Gastrocnemius medialis (tissue), 4 donors: ENCODE results near the gene TYW1. TPM values are rescaled to one million over a fixed set of nuclear protein-coding genes. Genes with fewer than 3 reads are reported as not detected.
"Not testable (repeated sequence)": the region's sequence is repeated elsewhere in the genome, so short reads cannot be mapped to it uniquely, and the experiment has no call there.

ENCODE experiments used
- ATAC-seq, 2 donors: fragments of 150-250 bp; one replicate each; pipeline ENCODE4 v1.9.1; 2016
- DNase-seq, 2 donors: peaks; one replicate each; pipeline ENCODE4 v3.0.0-alpha.2; 2019
- H3K27ac ChIP-seq, 4 donors: fragments of 200-600 bp; sonication (generic); 1 replicate in 1 of 4; 2 replicates in 3 of 4; pipeline ENCODE4 v1.5.1; 2016 to 2018; ENCODE audit warnings: mild to moderate bottlenecking in 2 of 4, moderate library complexity in 1 of 4
- H3K27me3 ChIP-seq, 3 donors: fragments of 200-600 bp; sonication (generic) in 2 of 3; 1 replicate in 1 of 3; 2 replicates in 2 of 3; pipeline versions ENCODE4 v1.5.1 to v1.6.0; 2016 to 2019; ENCODE audit warnings: mild to moderate bottlenecking in 1 of 3, moderate library complexity in 1 of 3
- H3K36me3 ChIP-seq, 2 donors: fragments of 200-600 bp; sonication (generic) in 1 of 2; one replicate each; pipeline ENCODE4 v1.5.1; 2017 to 2018
- H3K4me1 ChIP-seq, 2 donors: fragments of 200-600 bp; sonication (generic) in 1 of 2; one replicate each; pipeline ENCODE4 v1.5.1; 2016 to 2017; ENCODE audit warnings: mild to moderate bottlenecking in 2 of 2
- H3K4me3 ChIP-seq, 4 donors: fragments of 200-600 bp; sonication (generic) in 3 of 4; 1 replicate in 1 of 4; 2 replicates in 3 of 4; pipeline ENCODE4 v1.5.1; 2016 to 2019; ENCODE audit warnings: mild to moderate bottlenecking in 2 of 4
- H3K9me3 ChIP-seq, 3 donors: fragments of 200-600 bp; sonication (generic) in 2 of 3; 1 replicate in 1 of 3; 2 replicates in 2 of 3; pipeline ENCODE4 v1.5.1; 2016 to 2019
- POLR2A ChIP-seq, 2 donors: fragments of 450-650 bp; IDR thresholded peaks; one replicate each; pipeline ENCODE4 v1.6.1; 2017; ENCODE audit warnings: antibody characterized with exemption in 2 of 2, mild to moderate bottlenecking in 2 of 2, moderate library complexity in 2 of 2
- in situ Hi-C, 4 donors: fragments of 200-750 bp; cut with MboI; loops; one replicate each; pipeline versions ENCODE4 v1.15.0 to v1.8.0; 2017; ENCODE audit warnings: low sequenced_read_pairs in 4 of 4
- intact Hi-C: fragments of 100-400 bp; cut with DNase I; formaldehyde crosslinking; loops from one replicate; pipeline ENCODE4 v1.15.1; 2023; ENCODE audit warnings: low total_unique reads
- total RNA-seq, 4 donors: library from RNA; depleted of rRNA; stranded (reverse); fragments of >200 nt; gene quantifications; one replicate each; pipeline versions ENCODE4 v1.1.0 to v1.2.3, GENCODE V29; 2016
- TF ChIP-seq, protein P1 (sequence below), 5 experiments: fragments of 450-650 bp in 3 of 5; fragments of 200-600 bp in 2 of 5; sonication (generic) in 2 of 5; IDR thresholded peaks in 4 of 5; conservative IDR thresholded peaks in 1 of 5; 1 replicate in 4 of 5; 2 replicates in 1 of 5; pipeline ENCODE4 v1.5.1; 2016 to 2019; ENCODE audit warnings: antibody characterized with exemption in 5 of 5, mild to moderate bottlenecking in 3 of 5, moderate library complexity in 3 of 5

TYW1 gene
- total RNA-seq, 4 donors from 2014 or later = 15.4 to 33.8 (median 19.7) TPM

DNA sequence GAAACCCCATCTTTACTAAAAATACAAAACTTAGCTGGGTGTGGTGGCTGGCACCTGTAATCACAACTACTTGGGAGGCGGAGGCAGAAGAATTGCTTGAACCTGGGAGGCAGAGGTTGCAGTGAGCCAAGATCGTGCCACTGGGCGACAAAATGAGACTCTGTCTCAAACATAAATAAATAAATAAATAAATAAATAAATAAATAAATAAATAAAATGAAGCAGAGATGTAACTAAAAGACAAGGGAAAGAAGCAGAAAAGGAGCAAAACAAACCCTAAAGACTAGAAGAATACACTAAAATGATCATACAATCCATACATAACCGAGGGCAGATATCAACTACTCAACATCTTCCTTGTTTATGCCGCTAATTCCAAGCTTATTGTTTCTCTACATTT lies 209.8 kb downstream of the TYW1 start:
- Histone ChIP-seq H3K27me3 (no peaks in the 10 kb centered on the region), H3K4me3 (no peak overlapping the region), H3K36me3 (no peaks in the 10 kb centered on the region), H3K4me1 (no peaks in the 10 kb centered on the region), H3K27ac (no peak overlapping the region), H3K9me3 (no peaks in the 10 kb centered on the region)
- TF ChIP-seq, protein P1, sequence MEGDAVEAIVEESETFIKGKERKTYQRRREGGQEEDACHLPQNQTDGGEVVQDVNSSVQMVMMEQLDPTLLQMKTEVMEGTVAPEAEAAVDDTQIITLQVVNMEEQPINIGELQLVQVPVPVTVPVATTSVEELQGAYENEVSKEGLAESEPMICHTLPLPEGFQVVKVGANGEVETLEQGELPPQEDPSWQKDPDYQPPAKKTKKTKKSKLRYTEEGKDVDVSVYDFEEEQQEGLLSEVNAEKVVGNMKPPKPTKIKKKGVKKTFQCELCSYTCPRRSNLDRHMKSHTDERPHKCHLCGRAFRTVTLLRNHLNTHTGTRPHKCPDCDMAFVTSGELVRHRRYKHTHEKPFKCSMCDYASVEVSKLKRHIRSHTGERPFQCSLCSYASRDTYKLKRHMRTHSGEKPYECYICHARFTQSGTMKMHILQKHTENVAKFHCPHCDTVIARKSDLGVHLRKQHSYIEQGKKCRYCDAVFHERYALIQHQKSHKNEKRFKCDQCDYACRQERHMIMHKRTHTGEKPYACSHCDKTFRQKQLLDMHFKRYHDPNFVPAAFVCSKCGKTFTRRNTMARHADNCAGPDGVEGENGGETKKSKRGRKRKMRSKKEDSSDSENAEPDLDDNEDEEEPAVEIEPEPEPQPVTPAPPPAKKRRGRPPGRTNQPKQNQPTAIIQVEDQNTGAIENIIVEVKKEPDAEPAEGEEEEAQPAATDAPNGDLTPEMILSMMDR (IDR thresholded peaks at IDR 0.05 in 4 of 5, conservative IDR thresholded peaks at IDR 0.05 in 1 of 5) = no peak
- no peak for TF ChIP-seq POLR2A (IDR thresholded peaks at IDR 0.05)
- intact Hi-C loops = no loop called here
- in situ Hi-C loops = no loop called here
- DNase-seq = no peak
- ATAC-seq = no peak

DNA sequence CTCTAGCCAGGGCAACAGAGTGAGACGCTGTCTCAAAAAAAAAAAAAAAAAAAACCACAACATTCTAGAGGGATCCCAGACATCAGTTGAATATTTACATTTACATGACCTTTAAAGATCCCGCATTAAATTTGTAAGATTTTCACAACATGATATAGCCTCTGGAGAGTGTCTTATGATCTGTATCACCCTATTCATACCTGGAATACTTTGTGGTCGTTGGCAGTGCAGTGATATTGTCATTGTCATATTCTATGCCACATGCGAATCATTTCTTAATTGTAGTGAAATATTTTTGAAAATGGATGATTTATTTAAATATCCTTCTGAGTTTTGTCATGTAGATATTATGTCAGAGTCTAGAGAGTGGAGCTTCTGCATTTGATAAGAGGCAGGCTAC lies 212.0 kb downstream of the TYW1 start:
- H3K27ac ChIP-seq, DNase-seq, intact Hi-C loops, H3K27me3 ChIP-seq, ATAC-seq, H3K9me3 ChIP-seq, H3K36me3 ChIP-seq, in situ Hi-C loops, H3K4me3 ChIP-seq, H3K4me1 ChIP-seq: not testable (repeated sequence)

DNA sequence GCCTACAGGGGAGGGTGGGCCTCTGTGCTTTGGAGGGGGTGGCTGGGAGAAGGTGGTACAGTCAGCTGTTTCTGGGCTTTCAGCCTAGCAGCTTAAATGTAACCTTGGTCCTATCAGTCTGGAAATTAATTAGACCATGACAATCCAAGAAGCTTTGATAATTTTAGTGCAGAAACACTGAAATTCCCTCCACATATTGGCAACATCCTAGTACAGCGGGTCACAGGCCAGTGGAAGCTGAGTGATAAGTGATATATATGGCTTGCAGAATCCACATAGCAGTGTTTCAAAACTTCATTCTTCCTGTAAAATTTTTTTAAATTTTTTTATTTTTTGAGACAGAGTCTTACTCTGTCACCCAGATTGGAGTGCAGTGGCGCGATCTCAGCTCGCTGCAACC lies 212.6 kb downstream of the TYW1 start:
- Histone ChIP-seq H3K9me3 (no peaks in the 10 kb centered on the region), H3K4me3 (no peak overlapping the region), H3K4me1 (no peaks in the 10 kb centered on the region), H3K36me3 (no peaks in the 10 kb centered on the region), H3K27me3 (no peaks in the 10 kb centered on the region), H3K27ac (no peak overlapping the region)
- no peak for DNase-seq
- in situ Hi-C loops (no loop called here), intact Hi-C loops (no loop called here)
- no peak for ATAC-seq
- TF ChIP-seq, protein P1 (IDR thresholded peaks at IDR 0.05 in 4 of 5, conservative IDR thresholded peaks at IDR 0.05 in 1 of 5) = no peak
- no peak for TF ChIP-seq POLR2A (IDR thresholded peaks at IDR 0.05)

DNA sequence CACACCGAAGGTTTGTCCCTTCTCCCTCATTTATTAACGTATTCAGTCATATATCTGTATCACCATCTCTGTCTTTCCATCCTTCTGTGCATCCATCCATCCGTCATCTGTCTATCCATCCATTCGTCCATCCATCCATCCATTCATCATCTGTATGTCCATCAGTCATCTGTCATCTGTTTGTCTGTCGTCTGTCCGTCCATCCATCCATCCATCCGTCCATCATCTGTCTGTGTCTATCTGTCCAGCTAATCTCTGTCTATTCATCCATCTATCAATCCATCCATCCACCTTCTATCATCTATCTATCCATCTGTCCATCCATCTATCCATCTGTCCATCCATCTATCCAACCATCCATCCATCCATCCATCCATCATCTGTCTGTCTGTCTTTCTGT lies 213.9 kb downstream of the TYW1 start:
- no peak overlapping the region for H3K27ac ChIP-seq
- no peaks in the 10 kb centered on the region for H3K36me3 ChIP-seq
- no peaks in the 10 kb centered on the region for H3K9me3 ChIP-seq
- in situ Hi-C loops (no loop called here), intact Hi-C loops (no loop called here)
- H3K27me3 ChIP-seq = no peaks in the 10 kb centered on the region
- no peak for DNase-seq
- no peaks in the 10 kb centered on the region for H3K4me1 ChIP-seq
- TF ChIP-seq, protein P1 (IDR thresholded peaks at IDR 0.05 in 4 of 5, conservative IDR thresholded peaks at IDR 0.05 in 1 of 5) = no peak
- TF ChIP-seq POLR2A (IDR thresholded peaks at IDR 0.05) = no peak
- no peak for ATAC-seq
- H3K4me3 ChIP-seq = no peak overlapping the region

DNA sequence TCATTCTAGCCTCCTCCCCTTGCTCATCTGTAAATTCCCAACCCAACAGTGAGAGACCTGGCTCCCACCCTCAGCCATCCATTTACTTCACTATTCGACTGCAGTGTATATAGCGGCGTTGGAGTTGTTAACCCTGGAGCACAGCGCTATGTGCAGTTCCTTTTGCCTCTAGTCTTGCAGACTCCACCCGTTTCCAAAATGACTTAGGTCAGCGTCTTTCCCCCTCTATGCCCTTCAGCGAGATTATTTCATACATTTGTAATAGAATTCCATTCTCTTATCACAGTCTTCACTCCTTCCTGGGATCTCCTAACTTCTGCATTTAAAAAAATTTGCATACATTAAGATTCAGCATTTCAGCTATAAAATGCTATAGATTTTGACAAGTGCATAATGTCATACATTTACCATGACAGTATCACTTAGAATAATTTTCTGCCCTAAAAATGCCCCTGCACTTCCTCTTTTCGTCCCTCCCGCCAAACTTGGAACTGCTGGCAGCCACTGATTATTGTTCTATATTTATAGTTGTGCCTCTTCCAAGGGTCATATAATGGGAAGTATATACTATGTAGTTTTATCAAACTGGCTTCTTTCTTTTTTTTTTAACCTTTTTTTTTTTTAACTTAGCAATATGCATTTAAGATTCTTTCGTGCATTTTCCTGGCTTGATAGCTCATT lies 215.2 kb downstream of the TYW1 start:
- ATAC-seq, H3K4me3 ChIP-seq, H3K27me3 ChIP-seq, H3K36me3 ChIP-seq, in situ Hi-C loops, H3K27ac ChIP-seq, intact Hi-C loops, DNase-seq, H3K9me3 ChIP-seq, H3K4me1 ChIP-seq: not testable (repeated sequence)

DNA sequence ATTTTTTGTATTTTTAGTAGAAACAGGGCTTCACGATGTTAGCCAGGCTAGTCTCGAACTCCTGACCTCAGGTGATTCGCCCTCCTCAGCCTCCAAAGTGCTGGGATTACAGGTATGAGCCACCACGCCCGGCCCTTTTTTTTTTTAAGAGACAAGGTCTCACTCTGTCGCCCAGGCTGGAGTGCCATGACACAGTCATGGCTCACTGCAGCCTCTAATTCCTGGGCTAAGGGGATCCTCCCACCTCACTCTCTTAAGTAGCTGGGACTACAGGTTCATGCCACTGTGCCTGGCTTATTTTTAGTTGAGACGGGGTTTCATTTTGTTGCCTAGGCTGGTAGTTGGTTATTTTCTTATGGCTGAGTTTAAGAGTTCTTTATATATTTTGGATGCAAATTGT lies 216.4 kb downstream of the TYW1 start:
- H3K4me3 ChIP-seq, H3K27ac ChIP-seq, H3K36me3 ChIP-seq, in situ Hi-C loops, H3K4me1 ChIP-seq, H3K27me3 ChIP-seq, ATAC-seq, intact Hi-C loops, DNase-seq, H3K9me3 ChIP-seq: not testable (repeated sequence)

DNA sequence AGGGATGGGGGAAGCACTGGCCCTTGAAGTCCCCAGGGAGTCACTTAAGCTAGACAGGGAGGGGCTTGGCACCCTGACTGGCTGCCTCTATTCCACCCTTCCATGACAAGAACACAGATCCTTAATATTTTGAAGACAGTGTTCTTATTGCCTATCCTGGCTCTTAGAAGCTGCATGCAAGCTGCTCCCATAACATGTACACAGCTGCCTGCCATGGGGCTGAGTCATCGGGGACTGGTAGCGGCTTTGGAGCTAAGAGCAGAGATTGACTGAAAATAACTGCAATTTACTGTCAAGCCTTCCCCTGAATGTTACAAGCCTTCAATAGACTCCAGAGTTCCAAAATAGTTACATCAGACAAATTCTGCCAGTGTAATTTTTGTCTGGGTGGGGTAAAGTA lies 226.9 kb downstream of the TYW1 start:
- H3K27ac ChIP-seq, H3K27me3 ChIP-seq, H3K36me3 ChIP-seq, H3K9me3 ChIP-seq, ATAC-seq, intact Hi-C loops, H3K4me3 ChIP-seq, in situ Hi-C loops: not testable (repeated sequence)
- DNase-seq = peak in 1 of 2 donors; percentile 29
- H3K4me1 ChIP-seq = peaks cover 4 to 12% of the 10 kb centered on the region in 2 donors

DNA sequence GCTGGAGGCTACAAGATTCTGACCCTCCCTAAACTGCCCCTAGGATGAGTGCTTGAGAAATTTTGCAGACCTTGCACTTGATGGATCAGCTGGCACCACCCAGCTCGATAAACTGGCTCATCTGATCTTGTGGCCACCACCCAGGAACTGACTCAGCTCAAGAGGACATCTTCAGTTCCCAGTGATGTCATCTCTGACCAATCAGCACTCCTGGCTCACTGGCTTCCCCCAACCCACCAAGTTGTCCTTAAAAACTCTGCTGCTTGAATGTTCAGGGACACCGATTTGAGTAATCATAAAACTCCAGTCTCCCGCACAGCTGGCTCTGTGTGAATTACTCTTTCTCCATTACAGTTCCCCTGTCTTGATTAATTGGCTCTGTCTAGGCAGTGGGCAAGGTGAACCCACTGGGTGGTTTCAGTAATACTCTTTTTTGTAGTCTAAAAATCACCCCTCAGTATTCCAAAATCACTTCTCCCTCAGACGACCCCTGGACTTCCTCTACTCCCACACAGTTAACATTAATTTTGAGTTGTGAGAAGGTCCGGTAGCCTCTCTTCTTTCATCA lies 229.8 kb downstream of the TYW1 start:
- H3K36me3 ChIP-seq, H3K27me3 ChIP-seq, H3K4me3 ChIP-seq, H3K9me3 ChIP-seq, intact Hi-C loops, in situ Hi-C loops: not testable (repeated sequence)
- ATAC-seq (peak; percentile 68 to 76), DNase-seq (peak; percentile 77 to 79)
- peaks cover 20 to 35% of the 10 kb centered on the region in 2 donors for H3K4me1 ChIP-seq
- peak overlapping the region in 3 of 4 donors; percentile 41 to 81 (median 57) for H3K27ac ChIP-seq

DNA sequence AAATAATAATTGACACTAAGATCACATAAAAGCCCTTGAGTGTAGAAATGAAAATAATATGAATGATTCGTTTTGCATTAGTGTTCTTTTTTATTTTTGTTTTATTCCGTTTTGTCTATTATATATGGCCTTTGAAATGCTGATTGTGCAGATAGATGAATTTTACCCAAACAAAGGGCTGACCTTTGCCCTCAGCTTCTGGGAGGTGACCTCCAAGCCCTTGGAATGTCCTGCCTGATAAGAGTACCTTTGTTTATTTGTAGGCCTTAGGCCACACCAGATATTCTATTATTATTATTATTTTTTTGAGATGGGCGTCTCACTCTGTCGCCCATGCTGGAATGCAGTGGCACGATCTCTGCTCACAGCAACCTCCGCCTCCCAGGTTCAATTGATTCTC lies 230.3 kb downstream of the TYW1 start:
- H3K4me3 ChIP-seq, in situ Hi-C loops, H3K9me3 ChIP-seq, DNase-seq, ATAC-seq, H3K27me3 ChIP-seq, H3K36me3 ChIP-seq, intact Hi-C loops: not testable (repeated sequence)
- H3K27ac ChIP-seq = peak overlapping the region in 3 of 4 donors; percentile 41 to 81 (median 54)
- peaks cover 20 to 35% of the 10 kb centered on the region in 2 donors for H3K4me1 ChIP-seq
